ENCODE results near the gene CHST1. TPM values are rescaled to one million over a fixed set of nuclear protein-coding genes. Genes with fewer than 3 reads are reported as not detected.

The CHST1 gene
- total and polyA plus RNA-seq, 10 of the 15 experiments (the other 5 are each of a cell fraction or from before 2014, with no cell fraction given): not detected

- TF ChIP-seq REST (IDR thresholded peaks at IDR 0.05; ENCODE audit: low read depth, low read length): no peak
- no peak for TF ChIP-seq ETV6 (conservative IDR thresholded peaks at IDR 0.05 in 1 of 2, IDR thresholded peaks at IDR 0.05 in 1 of 2; ENCODE audit: borderline replicate concordance in 1 of 2, low read depth in 1 of 2)
- no peak for TF ChIP-seq RELA (IDR thresholded peaks at IDR 0.05; ENCODE audit: borderline replicate concordance, partially characterized antibody)
- no peak for TF ChIP-seq STAT3 (IDR thresholded peaks at IDR 0.05; ENCODE audit: low read depth, low read length)
- TF ChIP-seq NFYB (IDR thresholded peaks at IDR 0.05; ENCODE audit: insufficient read depth, low read depth, low read length): no peak
- no peak for TF ChIP-seq RAD21 (IDR thresholded peaks at IDR 0.05; ENCODE audit: insufficient read depth, low read depth, low read length)
- no peak for TF ChIP-seq POLR2A (IDR thresholded peaks at IDR 0.05; ENCODE audit: low read depth, low read length)
- no peak for TF ChIP-seq CREM (IDR thresholded peaks at IDR 0.05; ENCODE audit: low read depth)
- no peak for TF ChIP-seq CHD1 (IDR thresholded peaks at IDR 0.05; ENCODE audit: low read depth, low read length)
These were observed 6.1 kb upstream of the CHST1 start (continued) for GRCh38 chr11:45671246-45672171.
